Large intestine (tissue), 3 donors: Measurements from ENCODE around the gene COL23A1. TPM values are rescaled to one million over a fixed set of nuclear protein-coding genes. Genes with fewer than 3 reads are reported as not detected.
"Not testable (repeated sequence)": the region's sequence is repeated elsewhere in the genome, so short reads cannot be mapped to it uniquely, and the experiment has no call there.

ENCODE experiments used
- DNase-seq, 2 donors: peaks; one replicate each; pipeline versions ENCODE4 v3.0.0 to v3.0.0-alpha.2; 2013
- H3K27ac ChIP-seq: one replicate; pipeline ENCODE4 v1.5.1; 2013; ENCODE audit warnings: low read length
- H3K27me3 ChIP-seq: 2 replicates; pipeline ENCODE4 v1.6.1; 2013; ENCODE audit warnings: low read length; ENCODE audit not compliant: control insufficient read depth, insufficient read depth
- H3K36me3 ChIP-seq: 2 replicates; pipeline ENCODE4 v1.6.1; 2013; ENCODE audit warnings: low read length; ENCODE audit not compliant: control insufficient read depth, insufficient read depth
- H3K4me1 ChIP-seq: one replicate; pipeline ENCODE4 v1.6.1; 2013; ENCODE audit warnings: low read length; ENCODE audit not compliant: control insufficient read depth, insufficient read depth
- H3K4me3 ChIP-seq: one replicate; pipeline ENCODE4 v1.5.1; 2013; ENCODE audit warnings: low read length
- H3K9me3 ChIP-seq: one replicate; pipeline ENCODE4 v1.6.1; 2013; ENCODE audit warnings: mild to moderate bottlenecking, low read depth, low read length, moderate library complexity; ENCODE audit not compliant: control insufficient read depth
- WGBS: methylation state at CpG from one replicate; pipeline ENCODE4 v1.1.5; 2013; ENCODE audit warnings: low lambda C conversion rate; ENCODE audit not compliant: insufficient coverage; 5-methylcytosine and 5-hydroxymethylcytosine counted together
- polyA plus RNA-seq: library from polyadenylated mRNA; unstranded; fragments of 120-200 nt; gene quantifications from one replicate; pipeline ENCODE4 v1.2.1, GENCODE V29; 2013

The COL23A1 gene
- polyA plus RNA-seq, 1 donor = 8.9 TPM

- Histone ChIP-seq H3K4me3 (peak overlapping the region; percentile 10), H3K9me3 (peaks cover 3% of the 10 kb centered on the region), H3K4me1 (no peaks in the 10 kb centered on the region), H3K36me3 (peaks cover 2% of the 10 kb centered on the region), H3K27ac (no peak overlapping the region), H3K27me3 (peaks cover 57% of the 10 kb centered on the region)
- DNase-seq = peak; percentile 11 to 33
- no CpG with 5 or more reads among the region's 91 CpGs for WGBS
Measured at GRCh38 chr5:178589180-178590140, 733 bp downstream of the COL23A1 start.

- Histone ChIP-seq H3K4me1 (no peaks in the 10 kb centered on the region), H3K36me3 (no peaks in the 10 kb centered on the region), H3K4me3 (no peak overlapping the region), H3K9me3 (peaks cover 3% of the 10 kb centered on the region), H3K27ac (no peak overlapping the region), H3K27me3 (peaks cover 57% of the 10 kb centered on the region)
- DNase-seq = no peak
- no CpG with 5 or more reads among the region's 8 CpGs for WGBS
Measured at GRCh38 chr5:178588769-178589168, 1.4 kb downstream of the COL23A1 start.

GRCh38 chr5:178587763-178588611 is 2.2 kb downstream of the COL23A1 start:
- no peak for DNase-seq
- peaks cover 3% of the 10 kb centered on the region for H3K9me3 ChIP-seq
- no peaks in the 10 kb centered on the region for H3K36me3 ChIP-seq
- no peak overlapping the region for H3K4me3 ChIP-seq
- H3K27me3 ChIP-seq = peaks cover 57% of the 10 kb centered on the region
- no peaks in the 10 kb centered on the region for H3K4me1 ChIP-seq
- H3K27ac ChIP-seq = no peak overlapping the region
- WGBS = 40% methylated on average over 1 of the region's 13 CpGs

GRCh38 chr5:178586396-178586795 is 3.8 kb downstream of the COL23A1 start:
- H3K27me3 ChIP-seq = peaks cover 49% of the 10 kb centered on the region
- DNase-seq = no peak
- peaks cover 3% of the 10 kb centered on the region for H3K9me3 ChIP-seq
- no peak overlapping the region for H3K4me3 ChIP-seq
- no peaks in the 10 kb centered on the region for H3K4me1 ChIP-seq
- WGBS = no CpG with 5 or more reads among the region's 2 CpGs
- H3K36me3 ChIP-seq = no peaks in the 10 kb centered on the region
- H3K27ac ChIP-seq = no peak overlapping the region

GRCh38 chr5:178585421-178585820 is 4.8 kb downstream of the COL23A1 start:
- not testable (repeated sequence) for H3K27ac ChIP-seq, H3K4me3 ChIP-seq, H3K36me3 ChIP-seq, DNase-seq, H3K9me3 ChIP-seq, H3K4me1 ChIP-seq
- 100% methylated on average over 3 of the region's 11 CpGs for WGBS
- H3K27me3 ChIP-seq = peaks cover 40% of the 10 kb centered on the region

- Histone ChIP-seq H3K27ac (no peak overlapping the region), H3K4me3 (no peak overlapping the region), H3K9me3 (peaks cover 3% of the 10 kb centered on the region), H3K27me3 (peaks cover 25% of the 10 kb centered on the region), H3K4me1 (no peaks in the 10 kb centered on the region), H3K36me3 (no peaks in the 10 kb centered on the region)
- no CpG with 5 or more reads among the region's 8 CpGs for WGBS
- DNase-seq = no peak
Measured at GRCh38 chr5:178583279-178583678, 6.9 kb downstream of the COL23A1 start.

- no peaks in the 10 kb centered on the region for H3K4me1 ChIP-seq
- no CpG with 5 or more reads among the region's 13 CpGs for WGBS
- DNase-seq = no peak
Measured at GRCh38 chr5:178582291-178582690, 7.9 kb downstream of the COL23A1 start.

GRCh38 chr5:178581621-178582020 is 8.6 kb downstream of the COL23A1 start:
- Histone ChIP-seq H3K27ac (no peak overlapping the region), H3K4me1 (no peaks in the 10 kb centered on the region), H3K9me3 (peaks cover 3% of the 10 kb centered on the region), H3K4me3 (no peak overlapping the region), H3K36me3 (no peaks in the 10 kb centered on the region), H3K27me3 (peaks cover 24% of the 10 kb centered on the region)
- no peak for DNase-seq
- WGBS = no CpG with 5 or more reads among the region's 3 CpGs

More at GRCh38 chr5:178582291-178582690, 7.9 kb downstream of the COL23A1 start:
- Histone ChIP-seq H3K36me3 (no peaks in the 10 kb centered on the region), H3K9me3 (peaks cover 3% of the 10 kb centered on the region), H3K4me3 (no peak overlapping the region), H3K27me3 (peaks cover 25% of the 10 kb centered on the region), H3K27ac (no peak overlapping the region)

- Histone ChIP-seq H3K36me3 (no peaks in the 10 kb centered on the region), H3K27me3 (peaks cover 28% of the 10 kb centered on the region), H3K4me1 (no peaks in the 10 kb centered on the region), H3K9me3 (peaks cover under 1% of the 10 kb centered on the region), H3K27ac (no peak overlapping the region), H3K4me3 (no peak overlapping the region)
- WGBS = no CpG with 5 or more reads among the region's 15 CpGs
- DNase-seq = no peak
Measured at GRCh38 chr5:178580271-178580955, 9.8 kb downstream of the COL23A1 start.

GRCh38 chr5:178577944-178578343 is 12.2 kb downstream of the COL23A1 start:
- peaks cover 36% of the 10 kb centered on the region for H3K27me3 ChIP-seq
- no peaks in the 10 kb centered on the region for H3K36me3 ChIP-seq
- no peak for DNase-seq
- H3K27ac ChIP-seq = no peak overlapping the region
- no peaks in the 10 kb centered on the region for H3K4me1 ChIP-seq
- 100% methylated on average over 1 of the region's 7 CpGs for WGBS
- no peak overlapping the region for H3K4me3 ChIP-seq
- H3K9me3 ChIP-seq = no peaks in the 10 kb centered on the region
